T-cell (primary cell): ENCODE data around the gene HES4. TPM values are rescaled to one million over a fixed set of nuclear protein-coding genes. Genes with fewer than 3 reads are reported as not detected.
A peak's percentile ranks its signal among the peaks of the same experiment; 100 is the strongest.

Source experiments
- ATAC-seq, 4 experiments: fragments of 200-7000 bp in 3 of 4; fragments of 150-1000 bp in 1 of 4; cut with Tn5 transposase; replicated peaks in 1 of 4; 1 replicate in 3 of 4; 2 replicates in 1 of 4; pipeline ENCODE4 v1.10.0; 2021; ENCODE audit warnings: moderate library complexity in 3 of 4, mild to moderate bottlenecking in 2 of 4, moderate number of reproducible peaks in 1 of 4
- CTCF ChIA-PET, 2 donors: fragments of 300-600 bp; sonication (Branson Sonifier 250); formaldehyde crosslinking; loops; one replicate each; lab custom pipeline; 2022; ENCODE audit warnings: antibody characterized with exemption in 2 of 2; lab: Charles Lee
- POLR2A ChIA-PET, 2 donors: fragments of 300-600 bp; sonication (Branson Sonifier 250); formaldehyde crosslinking; loops; one replicate each; lab custom pipeline; 2022; ENCODE audit warnings: antibody characterized with exemption in 2 of 2; lab: Charles Lee
- DNase-seq, 35 experiments: peaks; one replicate each; pipeline versions ENCODE4 v3.0.0 to v3.0.0-alpha.2; 2013 to 2023
- H3K27ac ChIP-seq: one replicate; pipeline ENCODE4 v1.5.1; 2013; ENCODE audit warnings: low read length
- H3K27me3 ChIP-seq, 2 experiments: replicated peaks in 1 of 2; 1 replicate in 1 of 2; 2 replicates in 1 of 2; pipeline versions ENCODE4 v1.6.1 to v1.7.0; 2013; ENCODE audit warnings: low read length in 1 of 2, mixed read lengths in 1 of 2; ENCODE audit not compliant: control insufficient read depth in 2 of 2, insufficient read depth in 2 of 2; ENCODE audit errors: extremely low read depth in 1 of 2
- H3K36me3 ChIP-seq, 2 donors: 1 replicate in 1 of 2; 2 replicates in 1 of 2; pipeline versions ENCODE4 v1.6.1 to v1.7.0; 2013; ENCODE audit warnings: low read length in 1 of 2; ENCODE audit not compliant: control insufficient read depth in 2 of 2, insufficient read depth in 1 of 2; ENCODE audit errors: extremely low read depth in 1 of 2
- H3K4me1 ChIP-seq, 2 experiments: 1 replicate in 1 of 2; 2 replicates in 1 of 2; pipeline versions ENCODE4 v1.6.1 to v1.7.0; 2013; ENCODE audit warnings: low read length in 2 of 2, mixed read lengths in 1 of 2; ENCODE audit not compliant: insufficient read depth in 2 of 2, control insufficient read depth in 1 of 2; ENCODE audit errors: extremely low read depth in 1 of 2
- H3K4me3 ChIP-seq, 2 donors: 1 replicate in 1 of 2; 2 replicates in 1 of 2; pipeline versions ENCODE4 v1.5.1 to v1.7.0; 2013; ENCODE audit warnings: mild to moderate bottlenecking in 2 of 2, low read length in 1 of 2, moderate library complexity in 1 of 2; ENCODE audit not compliant: control insufficient read depth in 1 of 2; ENCODE audit errors: extremely low read depth in 1 of 2
- H3K9me3 ChIP-seq: 2 replicates; pipeline ENCODE4 v1.7.0; 2013
- H3K27ac Mint-ChIP-seq, 2 donors: one replicate each; pipeline ENCODE4 v1.8.0; 2020 to 2021; ENCODE audit warnings: mild to moderate bottlenecking in 2 of 2, mixed read lengths in 2 of 2
- H3K27me3 Mint-ChIP-seq, 2 donors: one replicate each; pipeline ENCODE4 v1.8.0; 2021 to 2022; ENCODE audit warnings: mixed read lengths in 2 of 2
- H3K36me3 Mint-ChIP-seq: one replicate; pipeline ENCODE4 v1.8.0; 2021; ENCODE audit warnings: mixed read lengths
- H3K4me1 Mint-ChIP-seq, 3 donors: one replicate each; pipeline ENCODE4 v1.8.0; 2020 to 2022; ENCODE audit warnings: mixed read lengths in 3 of 3, mild to moderate bottlenecking in 1 of 3
- H3K4me3 Mint-ChIP-seq, 3 donors: one replicate each; pipeline ENCODE4 v1.8.0; 2020 to 2022; ENCODE audit warnings: mild to moderate bottlenecking in 3 of 3, mixed read lengths in 3 of 3, moderate library complexity in 3 of 3
- H3K9me3 Mint-ChIP-seq, 3 donors: one replicate each; pipeline ENCODE4 v1.8.0; 2020 to 2022; ENCODE audit warnings: mixed read lengths in 3 of 3
- WGBS: methylation state at CpG from one replicate; pipeline ENCODE4 v1.1.5; 2013; ENCODE audit warnings: missing lambda C conversion rate; ENCODE audit not compliant: insufficient coverage; 5-methylcytosine and 5-hydroxymethylcytosine counted together
- total RNA-seq, 35 experiments: library from RNA in 6 of 35; stranded (reverse) in 6 of 35; fragments of 120-200 nt in 1 of 35; gene quantifications; one replicate each; pipeline versions ENCODE4 v1.2.1 to v1.2.4 and lab custom pipeline; 2013 to 2026

HES4 gene
- total RNA-seq (10 to 100 TPM in 1 of 5 donors, 1 to 10 TPM in 4; 1.5 to 11.9 (median 2.6) TPM), total RNA-seq (lab: John Stamatoyannopoulos, UW) (0 to 35.8 (median 6.4) reads per million in 29 experiments)
- 0.28 TPM for total RNA-seq (2013)

GRCh38 chr1:999725-1000356 is at the start of gene HES4:
Gene HES4, minus strand, starts transcription at chr1:1000097. Its CDS starts 124 bp downstream, at chr1:999973.
- ATAC-seq (peak; percentile 47 to 67 (median 58)), DNase-seq (peak in 29 of 35 experiments; percentile 41 to 77 (median 54))
- WGBS = under 1% methylated on average over 94 of the region's 95 CpGs
- Mint-ChIP-seq H3K36me3 (no peaks in the 10 kb centered on the region), H3K27me3 (peaks cover 2 to 36% of the 10 kb centered on the region in 2 donors), H3K27ac (no peak within 1 kb of the TSS), H3K9me3 (no peaks in the 10 kb centered on the region), H3K4me1 (peaks cover 11 to 21% (median 17%) of the 10 kb centered on the region in 3 donors), H3K4me3 (peak within 1 kb of the TSS; percentile 58 to 79 (median 72))
- CTCF ChIA-PET = no interaction called here
- Histone ChIP-seq H3K4me3 (peak within 1 kb of the TSS; percentile 46 to 62), H3K36me3 (no peaks in the 10 kb centered on the region), H3K27me3 (peaks cover 2 to 87% of the 10 kb centered on the region in 2 experiments), H3K9me3 (no peaks in the 10 kb centered on the region), H3K27ac (no peak within 1 kb of the TSS), H3K4me1 (peaks cover 9 to 60% of the 10 kb centered on the region in 2 experiments)
- POLR2A ChIA-PET = no interaction called here

- Histone ChIP-seq H3K4me3 (no peak overlapping the region), H3K4me1 (no peaks in the 10 kb centered on the region), H3K27me3 (no peaks in the 10 kb centered on the region), H3K9me3 (no peaks in the 10 kb centered on the region), H3K36me3 (no peaks in the 10 kb centered on the region), H3K27ac (no peak overlapping the region)
- ChIA-PET POLR2A (no interaction called here), CTCF (no interaction called here)
- Mint-ChIP-seq H3K36me3 (no peaks in the 10 kb centered on the region), H3K9me3 (no peaks in the 10 kb centered on the region), H3K4me3 (no peak overlapping the region), H3K27ac (no peak overlapping the region), H3K4me1 (no peaks in the 10 kb centered on the region), H3K27me3 (no peaks in the 10 kb centered on the region)
- no peak for DNase-seq
- 98% methylated on average over 12 of the region's 28 CpGs for WGBS
- no peak for ATAC-seq
Observed at GRCh38 chr1:1048765-1049164, 48.9 kb upstream of the HES4 start.

GRCh38 chr1:1047963-1048362 is 48.1 kb upstream of the HES4 start:
- H3K36me3 Mint-ChIP-seq = no peaks in the 10 kb centered on the region
- H3K27me3 ChIP-seq = no peaks in the 10 kb centered on the region
- no peak for ATAC-seq
- POLR2A ChIA-PET = no interaction called here
- H3K9me3 ChIP-seq = no peaks in the 10 kb centered on the region
- H3K27me3 Mint-ChIP-seq = no peaks in the 10 kb centered on the region
- DNase-seq = no peak
- H3K4me1 ChIP-seq = no peaks in the 10 kb centered on the region
- H3K36me3 ChIP-seq = no peaks in the 10 kb centered on the region
- CTCF ChIA-PET = no interaction called here
- H3K9me3 Mint-ChIP-seq = no peaks in the 10 kb centered on the region
- H3K4me1 Mint-ChIP-seq = no peaks in the 10 kb centered on the region
- no peak overlapping the region for H3K4me3 ChIP-seq
- H3K27ac ChIP-seq = no peak overlapping the region
- H3K27ac Mint-ChIP-seq = no peak overlapping the region
- no peak overlapping the region for H3K4me3 Mint-ChIP-seq
- 88% methylated on average over 13 of the region's 25 CpGs for WGBS

- no peaks in the 10 kb centered on the region for H3K9me3 ChIP-seq
- Mint-ChIP-seq H3K27ac (no peak overlapping the region), H3K36me3 (no peaks in the 10 kb centered on the region), H3K27me3 (no peaks in the 10 kb centered on the region), H3K4me1 (no peaks in the 10 kb centered on the region), H3K9me3 (no peaks in the 10 kb centered on the region), H3K4me3 (no peak overlapping the region)
- H3K4me1 ChIP-seq = no peaks in the 10 kb centered on the region
- ChIA-PET CTCF (no interaction called here), POLR2A (no interaction called here)
- H3K27me3 ChIP-seq = no peaks in the 10 kb centered on the region
- H3K4me3 ChIP-seq = no peak overlapping the region
- WGBS = 95% methylated on average over 16 of the region's 19 CpGs
- DNase-seq = no peak
- no peak for ATAC-seq
- no peak overlapping the region for H3K27ac ChIP-seq
- no peaks in the 10 kb centered on the region for H3K36me3 ChIP-seq
Observed at GRCh38 chr1:1047407-1047806, 47.5 kb upstream of the HES4 start.

GRCh38 chr1:1046767-1047166 is 46.9 kb upstream of the HES4 start:
- Histone ChIP-seq H3K27ac (no peak overlapping the region), H3K9me3 (no peaks in the 10 kb centered on the region), H3K4me1 (no peaks in the 10 kb centered on the region), H3K36me3 (no peaks in the 10 kb centered on the region), H3K27me3 (no peaks in the 10 kb centered on the region), H3K4me3 (no peak overlapping the region)
- no peak overlapping the region for H3K27ac Mint-ChIP-seq
- no peaks in the 10 kb centered on the region for H3K9me3 Mint-ChIP-seq
- WGBS = 93% methylated on average over 25 of the region's 26 CpGs
- ChIA-PET POLR2A (no interaction called here), CTCF (no interaction called here)
- H3K36me3 Mint-ChIP-seq = no peaks in the 10 kb centered on the region
- ATAC-seq (no peak), DNase-seq (no peak)
- H3K27me3 Mint-ChIP-seq = no peaks in the 10 kb centered on the region
- no peak overlapping the region for H3K4me3 Mint-ChIP-seq
- H3K4me1 Mint-ChIP-seq = no peaks in the 10 kb centered on the region

DNA sequence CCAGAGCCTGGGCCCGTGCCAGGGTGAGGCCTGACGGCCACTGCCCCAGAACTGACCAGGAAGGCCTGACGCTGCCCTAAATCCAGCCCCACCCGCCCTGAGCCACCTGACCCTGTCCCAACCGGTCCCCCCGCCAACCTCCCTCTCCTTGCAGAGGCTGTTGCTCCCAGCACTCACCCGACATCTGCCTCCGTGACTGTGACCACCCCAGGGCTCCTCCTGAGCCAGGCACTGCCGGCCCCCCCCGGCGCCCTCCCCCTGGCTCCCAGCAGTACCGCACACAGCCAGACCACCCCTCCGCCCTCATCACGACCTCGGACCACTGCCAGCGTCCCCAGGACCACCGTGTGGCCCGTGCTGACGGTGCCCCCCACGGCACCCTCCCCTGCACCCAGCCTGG is 46.3 kb upstream of the HES4 start:
- H3K36me3 ChIP-seq = no peaks in the 10 kb centered on the region
- ATAC-seq = no peak
- no peak for DNase-seq
- WGBS = 94% methylated on average over 20 of the region's 20 CpGs
- POLR2A ChIA-PET = no interaction called here
- H3K9me3 ChIP-seq = no peaks in the 10 kb centered on the region
- Mint-ChIP-seq H3K36me3 (no peaks in the 10 kb centered on the region), H3K4me3 (no peak overlapping the region), H3K27ac (no peak overlapping the region), H3K9me3 (no peaks in the 10 kb centered on the region), H3K27me3 (no peaks in the 10 kb centered on the region), H3K4me1 (no peaks in the 10 kb centered on the region)
- no peaks in the 10 kb centered on the region for H3K4me1 ChIP-seq
- H3K27me3 ChIP-seq = no peaks in the 10 kb centered on the region
- H3K4me3 ChIP-seq = no peak overlapping the region
- CTCF ChIA-PET = no interaction called here
- H3K27ac ChIP-seq = no peak overlapping the region
